K562 (cell line): ENCODE results near the gene DPH1. TPM values are rescaled to one million over a fixed set of nuclear protein-coding genes. Genes with fewer than 3 reads are reported as not detected.

Experiments used
- ATAC-seq: fragments of 200-7000 bp; cut with Tn5 transposase; 3 replicates; pipeline ENCODE4 v1.9.1; 2020; ENCODE audit warnings: moderate library complexity
- BruUV-seq: library from RNA; stranded (reverse); fragments of 400-500 nt; replicated peaks from 2 replicates; lab custom pipeline; 2021; lab: Mats Ljungman, UMichigan
- CTCF ChIA-PET: fragments of 300-600 bp; formaldehyde crosslinking; extraction: SDS; loops from one replicate; lab custom pipeline; 2021; ENCODE audit warnings: low intra/inter-chr PET ratio; lab: Yijun Ruan, JAX
- POLR2A ChIA-PET: fragments of 300-600, 350-650 bp; sonication (Branson Sonifier 250); formaldehyde crosslinking; extraction: SDS; loops from one replicate; lab custom pipeline; 2021; ENCODE audit warnings: antibody characterized with exemption, inconsistent platforms; lab: Yijun Ruan, JAX
- DNase-seq, 4 experiments: peaks; one replicate each; pipeline versions ENCODE4 v3.0.0 to v3.0.0-alpha.2; 2011 to 2018; ENCODE audit warnings: low spot score in 3 of 4, mixed read lengths in 3 of 4; ENCODE audit errors: extremely low read depth in 1 of 4
- FAIRE-seq: peaks from 2 replicates; lab custom pipeline; 2011; peaks lifted over from hg19 to GRCh38; lab: Jason Lieb, UNC
- H2AFZ ChIP-seq: 2 replicates; pipeline ENCODE4 v1.6.0; 2011; ENCODE audit warnings: low read depth, low read length, control low read depth, inconsistent platforms
- H3K27ac ChIP-seq: fragments of 200-600 bp; 3 replicates; pipeline ENCODE4 v1.8.0; 2011; ENCODE audit warnings: low read depth, mild to moderate bottlenecking, control low read depth, inconsistent platforms, low read length, moderate library complexity, mixed read lengths; ENCODE audit errors: extremely low read depth
- H3K27me3 ChIP-seq, 2 experiments: fragments of 300-600 bp in 1 of 2; 2 replicates in 1 of 2; 3 replicates in 1 of 2; pipeline versions ENCODE4 v1.6.0 to v1.8.0; 2011; ENCODE audit warnings: inconsistent platforms in 2 of 2, low read length in 2 of 2, mild to moderate bottlenecking in 1 of 2, mixed read lengths in 1 of 2, moderate library complexity in 1 of 2; ENCODE audit not compliant: control insufficient read depth in 2 of 2, insufficient read depth in 2 of 2
- H3K36me3 ChIP-seq: fragments of 300-600 bp; 3 replicates; pipeline ENCODE4 v1.8.0; 2011; ENCODE audit warnings: mild to moderate bottlenecking, low read length, inconsistent platforms; ENCODE audit not compliant: control insufficient read depth, insufficient read depth
- H3K4me1 ChIP-seq, 2 experiments: fragments of 200-600 bp in 1 of 2; replicated peaks in 1 of 2; 2 replicates in 1 of 2; 3 replicates in 1 of 2; pipeline versions ENCODE4 v1.5.1 to v1.8.0; 2011; ENCODE audit warnings: inconsistent platforms in 2 of 2, low read length in 2 of 2, mild to moderate bottlenecking in 1 of 2, mixed read lengths in 1 of 2, moderate library complexity in 1 of 2; ENCODE audit not compliant: control insufficient read depth in 2 of 2, insufficient read depth in 2 of 2
- H3K4me2 ChIP-seq: 2 replicates; pipeline ENCODE4 v1.6.1; 2011; ENCODE audit warnings: low read length, control low read depth, inconsistent platforms, mixed read lengths; ENCODE audit not compliant: insufficient read depth
- H3K4me3 ChIP-seq: fragments of 200-600 bp; sonication (generic), shearing (Covaris generic); 2 replicates; pipeline ENCODE4 v1.5.1; 2016; ENCODE audit warnings: control low read depth, inconsistent platforms
- H3K79me2 ChIP-seq: fragments of 200-600 bp; 3 replicates; pipeline ENCODE4 v1.8.0; 2011; ENCODE audit warnings: low read length, inconsistent platforms; ENCODE audit not compliant: control insufficient read depth, insufficient read depth
- H3K9ac ChIP-seq, 2 experiments: 2 replicates each; pipeline versions ENCODE4 v1.6.0 to v1.6.1; 2011; ENCODE audit warnings: low read depth in 2 of 2, low read length in 2 of 2, control low read depth in 1 of 2, inconsistent platforms in 1 of 2, mild to moderate bottlenecking in 1 of 2, mixed read lengths in 1 of 2; ENCODE audit not compliant: insufficient read depth in 1 of 2
- H3K9me1 ChIP-seq: one replicate; pipeline ENCODE4 v1.6.0; 2011; ENCODE audit warnings: inconsistent platforms, mild to moderate bottlenecking, low read length, moderate library complexity; ENCODE audit not compliant: control insufficient read depth, insufficient read depth
- H3K9me3 ChIP-seq: replicated peaks from 2 replicates; pipeline ENCODE4 v1.5.1; 2011; ENCODE audit warnings: low read depth, low read length, inconsistent platforms; ENCODE audit not compliant: control insufficient read depth, insufficient read depth
- H4K20me1 ChIP-seq: replicated peaks from 2 replicates; pipeline ENCODE4 v1.6.1; 2011; ENCODE audit warnings: low read length, inconsistent platforms, mixed read lengths; ENCODE audit not compliant: control insufficient read depth, insufficient read depth
- CAMTA2 ChIP-seq: fragments of 250-450 bp; sonication (Bioruptor Pico); conservative IDR thresholded peaks from 2 replicates; pipeline ENCODE4 v1.5.1; 2022
- MTA2 ChIP-seq: fragments of 450-650 bp; IDR thresholded peaks from 2 replicates; pipeline ENCODE4 v1.6.1; 2016; ENCODE audit warnings: low read depth
- NR1H2 ChIP-seq: sonication (generic); formaldehyde crosslinking; IDR thresholded peaks from 2 replicates; pipeline ENCODE4 v1.4.0; 2020; ENCODE audit warnings: mild to moderate bottlenecking, missing genetic modification reagents
- ZBTB8A ChIP-seq: fragments of 450-650 bp; IDR thresholded peaks from 2 replicates; pipeline ENCODE4 v1.6.1; 2018; ENCODE audit warnings: mild to moderate bottlenecking, moderate library complexity; ENCODE audit not compliant: partially characterized antibody
- ZNF175 ChIP-seq: fragments of 200-800 bp; sonication (Bioruptor generic); IDR thresholded peaks from 2 replicates; pipeline ENCODE4 v1.6.1; 2016; ENCODE audit warnings: low read depth, mild to moderate bottlenecking, missing genetic modification characterization, missing compliant biosample characterization
- ZNF830 ChIP-seq: fragments of 250-450 bp; sonication (Bioruptor Pico); IDR thresholded peaks from 2 replicates; pipeline ENCODE4 v1.5.0; 2021; ENCODE audit warnings: mild to moderate bottlenecking
- WGBS: fragments of 100-300 bp; shearing (Covaris generic); methylation state at CpG from one replicate; pipeline ENCODE4 v1.1.6; 2016; ENCODE audit warnings: low coverage, mixed read lengths; ENCODE audit not compliant: insufficient coverage; ENCODE audit errors: missing lambda C conversion rate; 5-methylcytosine and 5-hydroxymethylcytosine counted together
- in situ Hi-C: fragments of 300-500 bp; cut with MboI; formaldehyde crosslinking; loops from 4 replicates; pipeline ENCODE4 v1.15.0; 2018; ENCODE audit warnings: inconsistent platforms, mixed read lengths
- intact Hi-C: fragments of 100-400 bp; cut with micrococcal nuclease; formaldehyde crosslinking; loops from 2 replicates; pipeline ENCODE4 v1.14.2; 2022
- polyA plus RNA-seq, 8 experiments: library from polyadenylated mRNA; depleted of rRNA in 4 of 8; stranded (reverse) in 5 of 8; unstranded in 3 of 8; fragments of >200 nt; fragmentation: Nextera tagmentation in 2 of 8; fragmentation: Illumina TruSeq in 1 of 8; extraction: Ambion mirVana in 2 of 8; extraction: Trizol in 1 of 8; gene quantifications; 2 replicates each; pipeline versions ENCODE4 v1.2.1 to v1.2.3, GENCODE V29; 2011 to 2014; ENCODE audit warnings: inconsistent platforms in 1 of 8, missing spikeins in 1 of 8
- total RNA-seq, 7 experiments: library from RNA; depleted of rRNA in 6 of 7; stranded (reverse); fragments of >200 nt in 6 of 7; fragmentation: Illumina TruSeq in 2 of 7; extraction: Trizol in 2 of 7; gene quantifications; 2 replicates each; pipeline versions ENCODE4 v1.2.1 to v1.2.3, GENCODE V29; 2011 to 2021; ENCODE audit warnings: low replicate concordance in 1 of 7
- TF ChIP-seq, protein P1 (sequence below): sonication (generic); formaldehyde crosslinking; IDR thresholded peaks from 2 replicates; pipeline ENCODE4 v1.8.0; 2022; ENCODE audit warnings: missing genetic modification reagents, mild to moderate bottlenecking, borderline replicate concordance
- TF ChIP-seq, protein P2 (sequence below), 2 experiments: fragments of 150-350 bp in 1 of 2; IDR thresholded peaks; 2 replicates each; pipeline ENCODE4 v1.6.1; 2012 to 2016; ENCODE audit warnings: low read depth in 2 of 2, low read length in 2 of 2, mild to moderate bottlenecking in 1 of 2, moderate library complexity in 1 of 2
- TF ChIP-seq, protein P3 (sequence below), 2 experiments: fragments of 450-650 bp; IDR thresholded peaks; 2 replicates each; pipeline ENCODE4 v1.6.1; 2016; ENCODE audit warnings: mild to moderate bottlenecking in 2 of 2, borderline replicate concordance in 1 of 2, low read depth in 1 of 2, moderate library complexity in 1 of 2

The DPH1 gene
- total and polyA plus RNA-seq, 9 of the 15 experiments (the other 6 are each of a cell fraction or from before 2014, with no cell fraction given): 0.42 to 40.6 (median 20.2) TPM

DNA sequence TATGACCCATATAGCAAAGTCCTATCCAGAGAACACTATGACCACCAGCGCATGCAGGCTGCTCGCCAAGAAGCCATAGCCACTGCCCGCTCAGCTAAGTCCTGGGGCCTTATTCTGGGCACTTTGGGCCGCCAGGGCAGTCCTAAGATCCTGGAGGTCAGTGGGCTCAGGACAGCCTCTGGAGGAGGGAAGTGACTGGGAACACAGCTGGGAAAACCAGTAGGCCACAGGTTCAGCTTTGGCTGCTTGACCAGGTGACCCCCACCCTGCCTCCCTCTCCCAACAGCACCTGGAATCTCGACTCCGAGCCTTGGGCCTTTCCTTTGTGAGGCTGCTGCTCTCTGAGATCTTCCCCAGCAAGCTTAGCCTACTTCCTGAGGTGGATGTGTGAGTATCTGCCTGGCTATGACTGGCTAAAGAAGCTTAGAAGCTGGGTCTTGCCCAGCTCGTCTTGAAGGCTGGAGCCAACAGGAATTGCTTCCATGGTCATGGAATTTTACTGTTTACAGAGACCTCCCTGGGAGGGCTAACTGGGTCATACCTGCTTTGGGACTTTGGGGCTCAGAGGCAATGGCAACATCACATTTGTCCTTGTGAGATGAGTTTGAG lies 10.4 kb downstream of the DPH1 start:
- H3K27ac ChIP-seq: no peak overlapping the region
- H3K79me2 ChIP-seq: peaks cover 14% of the 10 kb centered on the region
- no peaks in the 10 kb centered on the region for H3K27me3 ChIP-seq
- peaks cover 3 to 20% of the 10 kb centered on the region in 2 experiments; a peak in 4 of 5 replicates for H3K4me1 ChIP-seq
- CTCF ChIA-PET: no interaction called here
- no peak for DNase-seq
- in situ Hi-C loops (no loop called here), intact Hi-C loops (no loop called here)
- no peak overlapping the region for H3K4me2 ChIP-seq
- no peak for ATAC-seq
- no TSS peak for BruUV-seq
- H3K9me1 ChIP-seq: no peaks in the 10 kb centered on the region
- no peak overlapping the region for H2AFZ ChIP-seq
- H3K9ac ChIP-seq: no peak overlapping the region
- no peaks in the 10 kb centered on the region for H3K9me3 ChIP-seq
- POLR2A ChIA-PET: interaction anchor here (1.1 kb wide), 1 partner anchor 8 kb away, joined by 3 read pairs; no protein-coding TSS in a partner anchor
- peaks cover 44% of the 10 kb centered on the region; the same call in 2 of the 3 replicates for H3K36me3 ChIP-seq
- WGBS: 85% methylated on average over 5 of the region's 7 CpGs
- H3K4me3 ChIP-seq: no peak overlapping the region
- no peaks in the 10 kb centered on the region for H4K20me1 ChIP-seq
- no peak for FAIRE-seq
- TF ChIP-seq MTA2: no peak
- no peak for TF ChIP-seq CAMTA2 (CRISPR knock-in tag)
- TF ChIP-seq ZNF175 (CRISPR knock-in tag): no peak
- TF ChIP-seq ZBTB8A: no peak
- TF ChIP-seq, protein P1, sequence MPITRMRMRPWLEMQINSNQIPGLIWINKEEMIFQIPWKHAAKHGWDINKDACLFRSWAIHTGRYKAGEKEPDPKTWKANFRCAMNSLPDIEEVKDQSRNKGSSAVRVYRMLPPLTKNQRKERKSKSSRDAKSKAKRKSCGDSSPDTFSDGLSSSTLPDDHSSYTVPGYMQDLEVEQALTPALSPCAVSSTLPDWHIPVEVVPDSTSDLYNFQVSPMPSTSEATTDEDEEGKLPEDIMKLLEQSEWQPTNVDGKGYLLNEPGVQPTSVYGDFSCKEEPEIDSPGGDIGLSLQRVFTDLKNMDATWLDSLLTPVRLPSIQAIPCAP: no peak
- TF ChIP-seq, protein P2, sequence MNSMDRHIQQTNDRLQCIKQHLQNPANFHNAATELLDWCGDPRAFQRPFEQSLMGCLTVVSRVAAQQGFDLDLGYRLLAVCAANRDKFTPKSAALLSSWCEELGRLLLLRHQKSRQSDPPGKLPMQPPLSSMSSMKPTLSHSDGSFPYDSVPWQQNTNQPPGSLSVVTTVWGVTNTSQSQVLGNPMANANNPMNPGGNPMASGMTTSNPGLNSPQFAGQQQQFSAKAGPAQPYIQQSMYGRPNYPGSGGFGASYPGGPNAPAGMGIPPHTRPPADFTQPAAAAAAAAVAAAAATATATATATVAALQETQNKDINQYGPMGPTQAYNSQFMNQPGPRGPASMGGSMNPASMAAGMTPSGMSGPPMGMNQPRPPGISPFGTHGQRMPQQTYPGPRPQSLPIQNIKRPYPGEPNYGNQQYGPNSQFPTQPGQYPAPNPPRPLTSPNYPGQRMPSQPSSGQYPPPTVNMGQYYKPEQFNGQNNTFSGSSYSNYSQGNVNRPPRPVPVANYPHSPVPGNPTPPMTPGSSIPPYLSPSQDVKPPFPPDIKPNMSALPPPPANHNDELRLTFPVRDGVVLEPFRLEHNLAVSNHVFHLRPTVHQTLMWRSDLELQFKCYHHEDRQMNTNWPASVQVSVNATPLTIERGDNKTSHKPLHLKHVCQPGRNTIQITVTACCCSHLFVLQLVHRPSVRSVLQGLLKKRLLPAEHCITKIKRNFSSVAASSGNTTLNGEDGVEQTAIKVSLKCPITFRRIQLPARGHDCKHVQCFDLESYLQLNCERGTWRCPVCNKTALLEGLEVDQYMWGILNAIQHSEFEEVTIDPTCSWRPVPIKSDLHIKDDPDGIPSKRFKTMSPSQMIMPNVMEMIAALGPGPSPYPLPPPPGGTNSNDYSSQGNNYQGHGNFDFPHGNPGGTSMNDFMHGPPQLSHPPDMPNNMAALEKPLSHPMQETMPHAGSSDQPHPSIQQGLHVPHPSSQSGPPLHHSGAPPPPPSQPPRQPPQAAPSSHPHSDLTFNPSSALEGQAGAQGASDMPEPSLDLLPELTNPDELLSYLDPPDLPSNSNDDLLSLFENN (IDR thresholded peaks at IDR 0.05; ENCODE audit: low read depth in 2 of 2, low read length in 2 of 2): no peak
- no peak for TF ChIP-seq NR1H2 (CRISPR knock-in tag)
- no peak for TF ChIP-seq ZNF830
- TF ChIP-seq, protein P3, sequence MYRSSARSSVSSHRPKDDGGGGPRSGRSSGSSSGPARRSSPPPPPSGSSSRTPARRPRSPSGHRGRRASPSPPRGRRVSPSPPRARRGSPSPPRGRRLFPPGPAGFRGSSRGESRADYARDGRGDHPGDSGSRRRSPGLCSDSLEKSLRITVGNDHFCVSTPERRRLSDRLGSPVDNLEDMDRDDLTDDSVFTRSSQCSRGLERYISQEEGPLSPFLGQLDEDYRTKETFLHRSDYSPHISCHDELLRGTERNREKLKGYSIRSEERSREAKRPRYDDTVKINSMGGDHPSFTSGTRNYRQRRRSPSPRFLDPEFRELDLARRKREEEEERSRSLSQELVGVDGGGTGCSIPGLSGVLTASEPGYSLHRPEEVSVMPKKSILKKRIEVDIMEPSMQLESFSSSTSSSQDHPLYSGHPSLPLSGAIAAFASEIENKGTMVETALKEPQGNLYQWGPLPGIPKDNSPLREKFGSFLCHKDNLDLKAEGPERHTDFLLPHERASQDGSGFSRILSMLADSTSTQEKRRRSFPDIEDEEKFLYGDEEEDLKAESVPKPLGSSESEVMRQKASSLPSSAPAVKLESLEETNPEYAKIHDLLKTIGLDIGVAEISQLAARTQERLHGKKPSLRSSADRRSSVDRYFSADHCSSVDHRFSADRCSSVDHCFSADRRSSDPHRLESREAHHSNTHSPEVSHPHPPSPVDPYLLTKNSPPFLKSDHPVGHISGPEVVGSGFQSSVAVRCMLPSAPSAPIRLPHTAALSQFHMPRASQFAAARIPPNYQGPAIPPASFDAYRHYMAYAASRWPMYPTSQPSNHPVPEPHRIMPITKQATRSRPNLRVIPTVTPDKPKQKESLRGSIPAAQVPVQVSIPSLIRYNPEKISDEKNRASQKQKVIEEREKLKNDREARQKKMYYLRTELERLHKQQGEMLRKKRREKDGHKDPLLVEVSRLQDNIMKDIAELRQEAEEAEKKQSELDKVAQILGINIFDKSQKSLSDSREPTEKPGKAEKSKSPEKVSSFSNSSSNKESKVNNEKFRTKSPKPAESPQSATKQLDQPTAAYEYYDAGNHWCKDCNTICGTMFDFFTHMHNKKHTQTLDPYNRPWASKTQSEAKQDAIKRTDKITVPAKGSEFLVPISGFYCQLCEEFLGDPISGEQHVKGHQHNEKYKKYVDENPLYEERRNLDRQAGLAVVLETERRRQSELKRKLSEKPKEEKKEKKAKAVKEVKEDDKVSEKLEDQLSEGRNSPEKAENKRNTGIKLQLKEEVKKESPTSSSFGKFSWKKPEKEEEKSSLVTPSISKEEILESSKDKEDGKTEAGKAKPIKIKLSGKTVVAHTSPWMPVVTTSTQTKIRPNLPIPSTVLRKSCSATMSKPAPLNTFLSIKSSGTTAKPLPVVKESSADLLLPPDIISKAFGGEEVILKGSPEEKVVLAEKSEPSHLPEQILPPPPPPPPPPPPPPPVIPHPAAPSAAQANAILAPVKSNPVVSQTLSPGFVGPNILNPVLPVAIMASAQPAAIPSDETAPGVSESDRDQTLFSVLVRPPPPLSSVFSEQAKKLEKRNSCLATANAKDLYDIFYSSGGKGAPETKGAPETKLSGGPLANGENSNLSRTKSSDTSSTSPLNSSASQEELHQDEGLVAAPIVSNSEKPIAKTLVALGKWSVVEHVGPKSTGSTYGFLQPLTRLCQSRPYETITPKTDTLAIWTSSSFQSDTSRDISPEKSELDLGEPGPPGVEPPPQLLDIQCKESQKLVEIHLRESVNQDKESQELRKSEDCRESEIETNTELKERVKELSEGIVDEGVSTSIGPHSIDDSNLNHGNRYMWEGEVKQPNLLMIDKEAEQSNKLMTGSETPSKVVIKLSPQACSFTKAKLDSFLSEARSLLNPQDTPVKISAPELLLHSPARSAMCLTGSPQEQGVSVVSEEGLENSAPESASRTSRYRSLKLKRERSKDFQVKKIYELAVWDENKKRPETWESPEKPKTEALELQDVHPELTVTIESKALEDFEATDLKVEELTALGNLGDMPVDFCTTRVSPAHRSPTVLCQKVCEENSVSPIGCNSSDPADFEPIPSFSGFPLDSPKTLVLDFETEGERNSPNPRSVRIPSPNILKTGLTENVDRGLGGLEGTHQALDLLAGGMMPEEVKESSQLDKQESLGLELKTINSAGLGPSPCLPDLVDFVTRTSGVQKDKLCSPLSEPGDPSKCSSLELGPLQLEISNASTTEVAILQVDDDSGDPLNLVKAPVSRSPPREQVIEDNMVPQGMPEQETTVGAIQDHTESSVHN (IDR thresholded peaks at IDR 0.05; ENCODE audit: borderline replicate concordance in 1 of 2, low read depth in 1 of 2): no peak
